CD8-positive, alpha-beta memory T cell (primary cell): ENCODE results near the gene UPK3A. TPM values are rescaled to one million over a fixed set of nuclear protein-coding genes. Genes with fewer than 3 reads are reported as not detected.

Source experiments
- CTCF ChIA-PET: fragments of 350-600 bp; sonication (Branson Sonifier 250); formaldehyde crosslinking; loops from one replicate; lab custom pipeline; 2021; ENCODE audit warnings: antibody characterized with exemption; lab: Charles Lee
- POLR2A ChIA-PET: fragments of 350-600 bp; sonication (Branson Sonifier 250); formaldehyde crosslinking; loops from one replicate; lab custom pipeline; 2021; ENCODE audit warnings: antibody characterized with exemption; lab: Charles Lee
- DNase-seq, 5 donors: peaks; one replicate each; pipeline versions ENCODE4 v3.0.0 to v3.0.0-alpha.2; 2020 to 2022; ENCODE audit warnings: mixed read lengths in 1 of 5
- H3K27ac ChIP-seq: one replicate; pipeline ENCODE4 v1.7.0; 2013; ENCODE audit warnings: low read depth, mild to moderate bottlenecking, low read length, moderate library complexity
- H3K27me3 ChIP-seq: 2 replicates; pipeline ENCODE4 v1.7.0; 2013; ENCODE audit warnings: low read length, mild to moderate bottlenecking; ENCODE audit not compliant: insufficient read depth, poor library complexity, severe bottlenecking
- H3K36me3 ChIP-seq: 2 replicates; pipeline ENCODE4 v1.7.0; 2013; ENCODE audit warnings: mild to moderate bottlenecking, low read length, moderate library complexity; ENCODE audit not compliant: insufficient read depth
- H3K4me1 ChIP-seq: 2 replicates; pipeline ENCODE4 v1.7.0; 2013; ENCODE audit warnings: mild to moderate bottlenecking, low read length, moderate library complexity; ENCODE audit not compliant: insufficient read depth
- H3K4me3 ChIP-seq: 2 replicates; pipeline ENCODE4 v1.7.0; 2013; ENCODE audit warnings: mild to moderate bottlenecking, low read length
- H3K9me3 ChIP-seq: 2 replicates; pipeline ENCODE4 v1.7.0; 2013; ENCODE audit warnings: mild to moderate bottlenecking, low read length
- H3K27ac Mint-ChIP-seq, 8 donors: one replicate each; pipeline ENCODE4 v1.8.0; 2020 to 2021; ENCODE audit warnings: mixed read lengths in 8 of 8, mild to moderate bottlenecking in 6 of 8, inconsistent platforms in 3 of 8, moderate library complexity in 3 of 8
- H3K27me3 Mint-ChIP-seq, 2 donors: one replicate each; pipeline ENCODE4 v1.8.0; 2020 to 2021; ENCODE audit warnings: mixed read lengths in 2 of 2, mild to moderate bottlenecking in 1 of 2, moderate library complexity in 1 of 2
- H3K36me3 Mint-ChIP-seq, 3 donors: one replicate each; pipeline ENCODE4 v1.8.0; 2020 to 2021; ENCODE audit warnings: mixed read lengths in 3 of 3, inconsistent platforms in 1 of 3, mild to moderate bottlenecking in 1 of 3
- H3K4me1 Mint-ChIP-seq, 3 donors: one replicate each; pipeline ENCODE4 v1.8.0; 2020 to 2021; ENCODE audit warnings: mixed read lengths in 3 of 3, inconsistent platforms in 1 of 3, mild to moderate bottlenecking in 1 of 3
- H3K4me3 Mint-ChIP-seq, 7 donors: one replicate each; pipeline ENCODE4 v1.8.0; 2020 to 2021; ENCODE audit warnings: mixed read lengths in 7 of 7, mild to moderate bottlenecking in 6 of 7, moderate library complexity in 4 of 7, inconsistent platforms in 2 of 7
- H3K9me3 Mint-ChIP-seq, 5 donors: one replicate each; pipeline ENCODE4 v1.8.0; 2020 to 2022; ENCODE audit warnings: mixed read lengths in 5 of 5, mild to moderate bottlenecking in 3 of 5, moderate library complexity in 2 of 5, inconsistent platforms in 1 of 5
- polyA plus RNA-seq: library from polyadenylated mRNA; unstranded; fragments of 300-500 nt; fragmentation: Illumina TruSeq; gene quantifications from one replicate; pipeline ENCODE4 v1.2.3, GENCODE V29; 2021
- total RNA-seq, 2 experiments: library from RNA; stranded (reverse); gene quantifications; one replicate each; pipeline ENCODE4 v1.2.3, GENCODE V29; 2021

Gene UPK3A
- total and polyA plus RNA-seq, 3 experiments from 2014 or later = not detected

GRCh38 chr22:45278125-45278524 is 6.6 kb upstream of the UPK3A start:
- no peaks in the 10 kb centered on the region for H3K9me3 ChIP-seq
- ChIA-PET CTCF (no interaction called here), POLR2A (no interaction called here)
- Mint-ChIP-seq H3K27ac (peak overlapping the region in 1 of 8 donors; percentile 43), H3K4me3 (no peak overlapping the region), H3K4me1 (no peaks in the 10 kb centered on the region), H3K36me3 (no peaks in the 10 kb centered on the region), H3K9me3 (no peaks in the 10 kb centered on the region), H3K27me3 (peaks cover 18 to 20% of the 10 kb centered on the region in 2 donors)
- DNase-seq = no peak
- H3K36me3 ChIP-seq = no peaks in the 10 kb centered on the region
- H3K4me1 ChIP-seq = peaks cover 4% of the 10 kb centered on the region
- no peak overlapping the region for H3K4me3 ChIP-seq
- no peaks in the 10 kb centered on the region for H3K27me3 ChIP-seq
- no peak overlapping the region for H3K27ac ChIP-seq

GRCh38 chr22:45280587-45280980 is 4.2 kb upstream of the UPK3A start:
- Histone ChIP-seq H3K4me1 (peaks cover 4% of the 10 kb centered on the region), H3K4me3 (no peak overlapping the region), H3K36me3 (no peaks in the 10 kb centered on the region), H3K27ac (no peak overlapping the region), H3K9me3 (no peaks in the 10 kb centered on the region), H3K27me3 (peaks cover 4% of the 10 kb centered on the region)
- Mint-ChIP-seq H3K4me1 (peaks cover 0 to 9% (median 0%) of the 10 kb centered on the region in 3 donors), H3K9me3 (no peaks in the 10 kb centered on the region), H3K27ac (no peak overlapping the region), H3K4me3 (no peak overlapping the region), H3K36me3 (no peaks in the 10 kb centered on the region), H3K27me3 (peaks cover 35 to 36% of the 10 kb centered on the region in 2 donors)
- ChIA-PET POLR2A (no interaction called here), CTCF (interaction anchor here (0.9 kb wide), 1 partner anchor 39 kb away, joined by 3 read pairs; no protein-coding TSS in a partner anchor)
- DNase-seq = no peak

GRCh38 chr22:45281010-45281409 is 3.7 kb upstream of the UPK3A start:
- no peaks in the 10 kb centered on the region for H3K36me3 Mint-ChIP-seq
- H3K4me3 Mint-ChIP-seq = no peak overlapping the region

GRCh38 chr22:45285263-45286058 is 712 bp downstream of the UPK3A start:
- Histone ChIP-seq H3K27ac (no peak overlapping the region), H3K36me3 (no peaks in the 10 kb centered on the region), H3K27me3 (peaks cover 4% of the 10 kb centered on the region), H3K4me3 (no peak overlapping the region), H3K4me1 (no peaks in the 10 kb centered on the region), H3K9me3 (no peaks in the 10 kb centered on the region)
- no peaks in the 10 kb centered on the region for H3K36me3 Mint-ChIP-seq
- peak in 1 of 5 donors; percentile 49 for DNase-seq
- peaks cover 0 to 9% (median 0%) of the 10 kb centered on the region in 3 donors for H3K4me1 Mint-ChIP-seq
- H3K4me3 Mint-ChIP-seq = no peak overlapping the region
- CTCF ChIA-PET = interaction anchor here (1.0 to 1.2 kb wide), 2 partner anchors 15 to 149 kb away, joined by 3 read pairs; no protein-coding TSS in a partner anchor
- POLR2A ChIA-PET = no interaction called here
- peaks cover 37 to 46% of the 10 kb centered on the region in 2 donors for H3K27me3 Mint-ChIP-seq
- no peaks in the 10 kb centered on the region for H3K9me3 Mint-ChIP-seq
- peak overlapping the region in 2 of 8 donors; percentile 47 to 84 for H3K27ac Mint-ChIP-seq

More at GRCh38 chr22:45281010-45281409, 3.7 kb upstream of the UPK3A start:
- CTCF ChIA-PET = no interaction called here
- Mint-ChIP-seq H3K4me1 (peaks cover 0 to 9% (median 0%) of the 10 kb centered on the region in 3 donors), H3K9me3 (no peaks in the 10 kb centered on the region), H3K27me3 (peaks cover 36 to 38% of the 10 kb centered on the region in 2 donors), H3K27ac (peak overlapping the region in 2 of 8 donors; percentile 6 to 36)
- Histone ChIP-seq H3K4me1 (peaks cover 4% of the 10 kb centered on the region), H3K36me3 (no peaks in the 10 kb centered on the region), H3K27ac (no peak overlapping the region), H3K9me3 (no peaks in the 10 kb centered on the region), H3K27me3 (peaks cover 4% of the 10 kb centered on the region), H3K4me3 (no peak overlapping the region)
- POLR2A ChIA-PET = no interaction called here
- no peak for DNase-seq

GRCh38 chr22:45286854-45287551 is 2.3 kb downstream of the UPK3A start:
- H3K27me3 Mint-ChIP-seq = peaks cover 30 to 37% of the 10 kb centered on the region in 2 donors
- no peaks in the 10 kb centered on the region for H3K4me1 ChIP-seq
- peaks cover 0 to 9% (median 0%) of the 10 kb centered on the region in 3 donors for H3K4me1 Mint-ChIP-seq
- peak in 1 of 5 donors; percentile 27 for DNase-seq
- H3K9me3 Mint-ChIP-seq = no peaks in the 10 kb centered on the region
- H3K27me3 ChIP-seq = peaks cover 4% of the 10 kb centered on the region
- H3K4me3 Mint-ChIP-seq = no peak overlapping the region
- H3K9me3 ChIP-seq = no peaks in the 10 kb centered on the region
- H3K36me3 ChIP-seq = no peaks in the 10 kb centered on the region
- no peaks in the 10 kb centered on the region for H3K36me3 Mint-ChIP-seq
- H3K4me3 ChIP-seq = no peak overlapping the region
- ChIA-PET POLR2A (no interaction called here), CTCF (interaction anchor here (1.2 kb wide), 1 partner anchor 14 kb away, joined by 3 read pairs; no protein-coding TSS in a partner anchor)
- peak overlapping the region in 1 of 8 donors; percentile 39 for H3K27ac Mint-ChIP-seq
- H3K27ac ChIP-seq = no peak overlapping the region

GRCh38 chr22:45290410-45290936 is 5.7 kb downstream of the UPK3A start:
- H3K27ac ChIP-seq = no peak overlapping the region
- H3K27ac Mint-ChIP-seq = no peak overlapping the region
- no peaks in the 10 kb centered on the region for H3K9me3 Mint-ChIP-seq
- H3K36me3 Mint-ChIP-seq = no peaks in the 10 kb centered on the region
- no peaks in the 10 kb centered on the region for H3K36me3 ChIP-seq
- ChIA-PET POLR2A (no interaction called here), CTCF (no interaction called here)
- no peaks in the 10 kb centered on the region for H3K27me3 ChIP-seq
- DNase-seq = peak in 1 of 5 donors; percentile 37
- H3K9me3 ChIP-seq = no peaks in the 10 kb centered on the region
- H3K4me1 ChIP-seq = no peaks in the 10 kb centered on the region
- H3K4me3 ChIP-seq = no peak overlapping the region
- peaks cover 0 to under 1% (median 0%) of the 10 kb centered on the region in 3 donors for H3K4me1 Mint-ChIP-seq
- H3K4me3 Mint-ChIP-seq = no peak overlapping the region
- H3K27me3 Mint-ChIP-seq = peaks cover 8 to 11% of the 10 kb centered on the region in 2 donors

- Histone ChIP-seq H3K4me3 (no peak overlapping the region), H3K9me3 (no peaks in the 10 kb centered on the region), H3K36me3 (no peaks in the 10 kb centered on the region), H3K4me1 (peaks cover 7% of the 10 kb centered on the region), H3K27ac (no peak overlapping the region), H3K27me3 (no peaks in the 10 kb centered on the region)
- H3K4me3 Mint-ChIP-seq = no peak overlapping the region
- ChIA-PET POLR2A (no interaction called here), CTCF (no interaction called here)
- peaks cover 0 to 7% (median 6%) of the 10 kb centered on the region in 3 donors for H3K4me1 Mint-ChIP-seq
- H3K27me3 Mint-ChIP-seq = peaks cover 5% of the 10 kb centered on the region in 2 donors
- no peaks in the 10 kb centered on the region for H3K9me3 Mint-ChIP-seq
- no peaks in the 10 kb centered on the region for H3K36me3 Mint-ChIP-seq
- peak in 1 of 5 donors; percentile 15 for DNase-seq
- no peak overlapping the region for H3K27ac Mint-ChIP-seq
Observed at GRCh38 chr22:45291061-45291930, 6.5 kb downstream of the UPK3A start.
